Stimulated activated effector memory CD8-positive, alpha-beta T cell treated with anti-CD3 and anti-CD28 coated beads, Interleukin-12 subunit alpha, Interleukin-12 subunit beta, amount 100 ng/mL, for 72 hours (primary cell): ENCODE measurements around the gene TSPAN11.
"Not testable (repeated sequence)": the region's sequence is repeated elsewhere in the genome, so short reads cannot be mapped to it uniquely, and the experiment has no call there.

Experiments
- ATAC-seq: fragments of 150-1000 bp; cut with Tn5 transposase; 2 replicates; pipeline ENCODE4 v1.10.0; 2021
- DNase-seq, 2 donors: peaks; one replicate each; pipeline ENCODE4 v3.0.0; 2021 to 2022; ENCODE audit warnings: low spot score in 2 of 2
- H3K27ac Mint-ChIP-seq: one replicate; pipeline ENCODE4 v1.8.0; 2022; ENCODE audit warnings: mild to moderate bottlenecking, mixed read lengths
- H3K36me3 Mint-ChIP-seq: one replicate; pipeline ENCODE4 v1.8.0; 2022; ENCODE audit warnings: mild to moderate bottlenecking, mixed read lengths
- H3K4me1 Mint-ChIP-seq: one replicate; pipeline ENCODE4 v1.8.0; 2022; ENCODE audit warnings: mixed read lengths
- H3K4me3 Mint-ChIP-seq: one replicate; pipeline ENCODE4 v1.8.0; 2022; ENCODE audit warnings: mild to moderate bottlenecking, mixed read lengths
- H3K9me3 Mint-ChIP-seq: one replicate; pipeline ENCODE4 v1.8.0; 2022; ENCODE audit warnings: mixed read lengths

The TSPAN11 gene

DNA sequence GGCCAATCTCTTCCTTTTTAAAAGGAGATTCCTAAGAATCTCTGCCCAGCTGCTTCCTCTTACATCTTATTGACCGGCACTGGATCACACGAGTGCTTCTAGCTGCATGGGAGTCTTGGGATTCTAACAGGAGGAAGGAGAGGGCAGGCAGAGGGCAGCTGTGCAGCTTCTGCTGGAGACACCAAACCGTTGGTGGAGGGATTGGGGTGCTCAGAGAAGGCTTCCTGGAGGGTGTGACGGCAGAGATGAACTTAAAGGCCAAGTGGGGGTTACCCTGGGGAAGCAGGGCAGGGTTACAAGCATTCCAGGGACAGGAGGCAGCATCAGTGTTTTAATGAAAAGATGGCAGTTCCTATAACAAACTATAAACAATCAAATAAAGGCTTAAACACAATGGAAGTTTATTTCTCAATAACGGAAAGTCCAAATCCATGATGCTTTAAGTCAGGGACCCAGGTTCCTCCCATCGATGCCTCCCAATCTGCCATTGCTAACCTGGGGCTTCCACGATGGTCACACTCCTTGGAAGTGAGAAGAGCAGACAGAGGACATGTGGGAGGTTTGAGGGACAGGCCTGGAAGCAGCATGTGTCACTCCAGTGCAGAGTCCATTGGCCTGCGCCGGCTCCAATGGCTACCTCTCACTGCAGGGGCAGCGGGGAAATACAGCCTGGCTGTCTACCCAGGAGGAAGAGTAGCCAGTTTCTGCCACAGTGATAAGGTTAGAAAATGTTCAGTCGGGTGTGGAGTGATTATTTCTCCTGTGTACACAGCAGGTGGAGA, 94.0 kb downstream of the TSPAN11 start:
- no peak for ATAC-seq
- no peak for DNase-seq
- Mint-ChIP-seq H3K36me3 (no peaks in the 10 kb centered on the region), H3K9me3 (no peaks in the 10 kb centered on the region), H3K27ac (no peak overlapping the region), H3K4me1 (no peaks in the 10 kb centered on the region), H3K4me3 (no peak overlapping the region)

DNA sequence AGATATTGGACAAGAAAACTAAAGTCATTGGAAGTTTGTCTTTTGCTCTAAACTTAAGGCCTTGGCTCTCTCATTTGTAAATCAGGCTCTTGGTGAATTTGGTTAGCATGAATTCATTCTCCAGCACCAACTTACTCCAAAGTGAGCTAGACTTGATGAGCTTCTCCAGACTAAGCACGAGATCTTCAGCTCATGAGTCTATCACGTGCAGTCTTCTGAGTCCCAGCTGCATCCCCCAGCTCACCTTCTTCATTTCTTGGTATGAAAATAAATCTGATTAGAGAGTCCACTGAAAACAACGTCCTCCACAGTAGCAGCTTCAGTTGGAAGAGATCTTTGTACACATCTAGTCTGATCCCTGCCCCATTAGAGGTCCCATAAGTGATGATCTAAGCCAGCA, 94.6 kb downstream of the TSPAN11 start:
- no peaks in the 10 kb centered on the region for H3K36me3 Mint-ChIP-seq
- no peak overlapping the region for H3K4me3 Mint-ChIP-seq
- H3K4me1 Mint-ChIP-seq: no peaks in the 10 kb centered on the region
- no peaks in the 10 kb centered on the region for H3K9me3 Mint-ChIP-seq
- H3K27ac Mint-ChIP-seq: no peak overlapping the region
- DNase-seq (no peak), ATAC-seq (no peak)

- Mint-ChIP-seq H3K9me3 (no peaks in the 10 kb centered on the region), H3K4me1 (no peaks in the 10 kb centered on the region), H3K4me3 (no peak overlapping the region), H3K36me3 (no peaks in the 10 kb centered on the region), H3K27ac (no peak overlapping the region)
- ATAC-seq (no peak), DNase-seq (no peak)
These were observed 95.4 kb downstream of the TSPAN11 start for GRCh38 chr12:31021809-31022494.

GRCh38 chr12:31023271-31023724, 96.8 kb downstream of the TSPAN11 start:
- Mint-ChIP-seq H3K9me3 (no peaks in the 10 kb centered on the region), H3K4me1 (no peaks in the 10 kb centered on the region), H3K27ac (no peak overlapping the region), H3K4me3 (no peak overlapping the region), H3K36me3 (no peaks in the 10 kb centered on the region)
- DNase-seq (no peak), ATAC-seq (no peak)

GRCh38 chr12:31026202-31026601, 99.7 kb downstream of the TSPAN11 start:
- H3K36me3 Mint-ChIP-seq: no peaks in the 10 kb centered on the region
- no peak overlapping the region for H3K4me3 Mint-ChIP-seq
- H3K4me1 Mint-ChIP-seq: no peaks in the 10 kb centered on the region
- ATAC-seq (no peak), DNase-seq (no peak)
- H3K27ac Mint-ChIP-seq: no peak overlapping the region
- H3K9me3 Mint-ChIP-seq: no peaks in the 10 kb centered on the region

DNA sequence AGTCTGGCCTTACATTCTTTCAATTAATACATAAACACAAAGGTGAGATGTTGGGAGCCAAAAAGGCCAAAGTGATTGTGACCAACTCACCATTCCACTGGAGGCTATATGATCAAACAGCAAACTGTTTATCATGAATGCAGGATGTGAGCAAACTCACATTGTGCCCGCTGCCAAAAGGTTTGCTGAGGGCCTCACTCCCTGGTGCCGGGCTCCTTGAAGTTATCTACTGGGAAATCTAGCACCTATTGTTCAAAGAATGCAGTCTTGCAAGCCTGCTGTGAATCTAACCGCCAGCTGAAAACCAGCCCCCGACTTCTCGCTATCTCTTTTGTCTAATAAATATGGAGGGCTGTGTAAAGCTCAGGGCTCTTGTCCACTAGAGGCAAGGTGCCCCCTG, 100.5 kb downstream of the TSPAN11 start:
- H3K27ac Mint-ChIP-seq, ATAC-seq, H3K9me3 Mint-ChIP-seq, H3K36me3 Mint-ChIP-seq, H3K4me3 Mint-ChIP-seq, H3K4me1 Mint-ChIP-seq, DNase-seq: not testable (repeated sequence)

DNA sequence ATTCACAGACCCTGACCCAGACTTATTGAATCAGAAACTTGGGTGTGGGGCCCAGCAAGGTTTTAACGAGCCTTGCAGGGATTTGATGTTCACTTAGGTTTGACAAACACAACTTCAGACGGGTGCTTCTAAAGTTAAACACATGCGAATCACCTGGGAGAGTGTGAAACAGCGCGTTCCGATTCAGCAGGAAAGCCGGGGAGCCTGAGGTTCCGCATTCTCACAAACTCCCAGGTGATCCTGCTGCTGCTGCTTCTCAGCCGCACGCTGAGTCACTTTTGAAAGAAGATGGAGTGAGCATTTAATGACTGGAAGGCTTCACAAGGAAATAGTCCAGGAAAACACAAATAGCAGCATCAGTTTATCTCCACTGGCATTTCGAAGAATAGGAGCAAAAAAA, 102.9 kb downstream of the TSPAN11 start:
- no peaks in the 10 kb centered on the region for H3K4me1 Mint-ChIP-seq
- no peaks in the 10 kb centered on the region for H3K9me3 Mint-ChIP-seq
- no peak for ATAC-seq
- H3K27ac Mint-ChIP-seq: no peak overlapping the region
- DNase-seq: no peak
- no peaks in the 10 kb centered on the region for H3K36me3 Mint-ChIP-seq
- H3K4me3 Mint-ChIP-seq: no peak overlapping the region

- Mint-ChIP-seq H3K4me3 (no peak overlapping the region), H3K4me1 (no peaks in the 10 kb centered on the region), H3K36me3 (no peaks in the 10 kb centered on the region), H3K27ac (no peak overlapping the region), H3K9me3 (no peaks in the 10 kb centered on the region)
- DNase-seq (no peak), ATAC-seq (peak; percentile 22)
These were observed 103.5 kb downstream of the TSPAN11 start for GRCh38 chr12:31029916-31030562.

GRCh38 chr12:31031951-31032335, 105.4 kb downstream of the TSPAN11 start:
- H3K4me1 Mint-ChIP-seq: no peaks in the 10 kb centered on the region
- H3K4me3 Mint-ChIP-seq: no peak overlapping the region
- H3K9me3 Mint-ChIP-seq: no peaks in the 10 kb centered on the region
- no peak overlapping the region for H3K27ac Mint-ChIP-seq
- ATAC-seq: peak; percentile 16
- DNase-seq: no peak
- H3K36me3 Mint-ChIP-seq: no peaks in the 10 kb centered on the region

DNA sequence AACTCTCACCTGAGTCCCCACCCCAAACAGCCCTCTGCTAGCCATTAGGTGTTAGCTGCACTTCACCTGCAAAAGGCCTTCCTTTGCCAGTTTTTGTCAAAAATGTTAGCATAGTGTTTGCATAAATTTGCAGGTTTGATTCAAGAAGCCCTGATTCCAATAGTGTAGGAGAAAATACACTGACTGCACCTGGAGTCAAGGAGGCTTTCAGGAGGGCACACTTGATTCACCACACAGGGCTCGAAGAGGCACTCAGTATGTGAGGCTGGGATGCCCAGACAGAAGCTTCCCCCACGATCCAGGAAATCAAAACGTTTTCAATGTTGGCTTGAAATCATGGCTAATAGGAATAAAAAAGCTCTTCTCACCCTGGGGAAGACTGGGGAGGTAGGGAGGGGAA, 106.6 kb downstream of the TSPAN11 start:
- Mint-ChIP-seq H3K9me3 (no peaks in the 10 kb centered on the region), H3K4me3 (no peak overlapping the region), H3K36me3 (no peaks in the 10 kb centered on the region), H3K4me1 (no peaks in the 10 kb centered on the region), H3K27ac (no peak overlapping the region)
- no peak for ATAC-seq
- DNase-seq: no peak

DNA sequence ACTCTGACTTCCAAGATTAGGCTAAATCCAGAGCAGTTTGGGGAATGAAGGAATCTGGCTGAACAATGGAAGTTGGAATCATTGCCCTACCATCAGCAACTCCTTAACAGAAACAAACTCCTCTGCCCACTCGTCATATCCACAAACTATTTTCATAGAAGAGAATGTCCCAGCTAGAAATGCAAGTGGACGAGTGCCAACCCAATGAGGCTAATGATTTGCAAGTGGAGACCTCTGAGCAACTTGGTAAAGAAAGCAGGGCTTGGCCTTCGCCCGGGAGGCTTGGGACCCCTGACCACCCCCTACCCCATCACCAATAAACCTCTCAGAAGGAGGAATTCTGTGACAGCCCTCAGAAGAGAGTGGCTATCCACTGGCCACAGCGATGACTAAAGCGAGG, 107.1 kb downstream of the TSPAN11 start:
- Mint-ChIP-seq H3K36me3 (no peaks in the 10 kb centered on the region), H3K4me1 (no peaks in the 10 kb centered on the region), H3K27ac (no peak overlapping the region), H3K9me3 (no peaks in the 10 kb centered on the region), H3K4me3 (no peak overlapping the region)
- DNase-seq: no peak
- ATAC-seq: no peak

- DNase-seq (no peak), ATAC-seq (no peak)
- no peak overlapping the region for H3K4me3 Mint-ChIP-seq
- no peaks in the 10 kb centered on the region for H3K36me3 Mint-ChIP-seq
- no peaks in the 10 kb centered on the region for H3K9me3 Mint-ChIP-seq
- no peak overlapping the region for H3K27ac Mint-ChIP-seq
- H3K4me1 Mint-ChIP-seq: no peaks in the 10 kb centered on the region
These were observed 107.8 kb downstream of the TSPAN11 start for GRCh38 chr12:31034372-31034771.

- Mint-ChIP-seq H3K9me3 (no peaks in the 10 kb centered on the region), H3K36me3 (no peaks in the 10 kb centered on the region), H3K4me3 (no peak overlapping the region), H3K4me1 (no peaks in the 10 kb centered on the region), H3K27ac (no peak overlapping the region)
- DNase-seq (no peak), ATAC-seq (no peak)
These were observed 108.7 kb downstream of the TSPAN11 start for GRCh38 chr12:31035226-31035625.

DNA sequence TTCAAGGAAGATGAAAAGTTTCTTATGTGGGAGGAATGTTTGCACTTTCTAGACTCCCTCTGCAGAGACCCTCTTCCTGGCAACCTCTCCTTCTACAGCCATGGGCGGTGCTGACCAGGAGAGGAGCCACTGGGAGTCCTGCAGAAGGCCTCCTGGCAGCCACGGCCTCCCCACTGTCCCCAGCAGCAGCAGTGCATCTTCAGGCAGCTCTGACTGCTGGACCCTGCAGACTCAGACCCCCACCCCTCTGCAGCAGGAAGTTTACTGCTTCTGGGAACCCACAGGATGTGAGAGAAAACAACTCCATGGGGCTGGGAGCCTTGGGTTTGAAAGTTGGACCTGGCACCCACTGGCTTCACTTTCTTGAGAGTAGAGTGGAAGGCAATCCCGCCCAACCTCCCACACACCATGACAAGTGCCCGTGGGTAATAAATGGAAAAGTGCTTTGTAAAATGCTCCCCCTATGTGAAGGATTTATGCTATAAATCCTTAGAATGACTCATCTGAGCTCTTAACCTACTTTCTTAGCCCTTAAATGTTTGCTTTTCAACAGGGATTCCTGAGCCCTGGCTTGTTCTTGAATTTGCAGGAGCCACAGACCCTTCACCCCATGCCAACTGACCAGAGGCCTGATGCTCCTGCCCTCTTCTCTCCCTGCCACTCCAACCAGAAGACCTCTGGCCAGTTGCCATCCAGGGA, 109.6 kb downstream of the TSPAN11 start:
- no peak for ATAC-seq
- Mint-ChIP-seq H3K4me1 (no peaks in the 10 kb centered on the region), H3K36me3 (no peaks in the 10 kb centered on the region), H3K27ac (no peak overlapping the region), H3K4me3 (no peak overlapping the region), H3K9me3 (no peaks in the 10 kb centered on the region)
- no peak for DNase-seq

- H3K9me3 Mint-ChIP-seq: no peaks in the 10 kb centered on the region
- ATAC-seq (no peak), DNase-seq (no peak)
- no peak overlapping the region for H3K4me3 Mint-ChIP-seq
- H3K4me1 Mint-ChIP-seq: no peaks in the 10 kb centered on the region
- H3K27ac Mint-ChIP-seq: no peak overlapping the region
- no peaks in the 10 kb centered on the region for H3K36me3 Mint-ChIP-seq
These were observed 110.5 kb downstream of the TSPAN11 start for GRCh38 chr12:31037028-31037427.
